Body of pancreas (tissue), 4 donors: Measurements from ENCODE around the gene ZNF232.

Experiments used
- POLR2A ChIP-seq, 3 donors: fragments of 450-650 bp; IDR thresholded peaks; one replicate each; pipeline ENCODE4 v1.6.1; 2016; ENCODE audit warnings: antibody characterized with exemption in 3 of 3, mild to moderate bottlenecking in 2 of 3
- TF ChIP-seq, protein P1 (sequence below), 7 experiments: fragments of 450-650 bp in 4 of 7; fragments of 200-600 bp in 3 of 7; sonication (generic) in 3 of 7; IDR thresholded peaks; one replicate each; pipeline ENCODE4 v1.5.1; 2016 to 2019; ENCODE audit warnings: antibody characterized with exemption in 7 of 7

GRCh38 chr17:5092218-5093010 lies 19.3 kb downstream of the ZNF232 start:
- TF ChIP-seq, protein P1, sequence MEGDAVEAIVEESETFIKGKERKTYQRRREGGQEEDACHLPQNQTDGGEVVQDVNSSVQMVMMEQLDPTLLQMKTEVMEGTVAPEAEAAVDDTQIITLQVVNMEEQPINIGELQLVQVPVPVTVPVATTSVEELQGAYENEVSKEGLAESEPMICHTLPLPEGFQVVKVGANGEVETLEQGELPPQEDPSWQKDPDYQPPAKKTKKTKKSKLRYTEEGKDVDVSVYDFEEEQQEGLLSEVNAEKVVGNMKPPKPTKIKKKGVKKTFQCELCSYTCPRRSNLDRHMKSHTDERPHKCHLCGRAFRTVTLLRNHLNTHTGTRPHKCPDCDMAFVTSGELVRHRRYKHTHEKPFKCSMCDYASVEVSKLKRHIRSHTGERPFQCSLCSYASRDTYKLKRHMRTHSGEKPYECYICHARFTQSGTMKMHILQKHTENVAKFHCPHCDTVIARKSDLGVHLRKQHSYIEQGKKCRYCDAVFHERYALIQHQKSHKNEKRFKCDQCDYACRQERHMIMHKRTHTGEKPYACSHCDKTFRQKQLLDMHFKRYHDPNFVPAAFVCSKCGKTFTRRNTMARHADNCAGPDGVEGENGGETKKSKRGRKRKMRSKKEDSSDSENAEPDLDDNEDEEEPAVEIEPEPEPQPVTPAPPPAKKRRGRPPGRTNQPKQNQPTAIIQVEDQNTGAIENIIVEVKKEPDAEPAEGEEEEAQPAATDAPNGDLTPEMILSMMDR (IDR thresholded peaks at IDR 0.05), result no peak
- no peak for TF ChIP-seq POLR2A (IDR thresholded peaks at IDR 0.05)
